Measurements from ENCODE around the gene GREB1.

The GREB1 gene

GRCh38 chr2:11579867-11580659, 46.2 kb downstream of the GREB1 start:
- no peak for DNase-seq (ENCODE audit: low read depth)

- DNase-seq (ENCODE audit: low read depth), result no peak
Measured at GRCh38 chr2:11580697-11581096, 46.9 kb downstream of the GREB1 start.

- DNase-seq (ENCODE audit: low read depth), result no peak
Measured at GRCh38 chr2:11581124-11581796, 47.4 kb downstream of the GREB1 start.

- DNase-seq (ENCODE audit: low read depth), result no peak
Measured at GRCh38 chr2:11581797-11582611, 48.2 kb downstream of the GREB1 start.

GRCh38 chr2:11582612-11582861, 48.7 kb downstream of the GREB1 start:
- DNase-seq (ENCODE audit: low read depth), result no peak

- DNase-seq (ENCODE audit: low read depth), result peak; percentile 45
Measured at GRCh38 chr2:11582862-11583752, 49.3 kb downstream of the GREB1 start.

GRCh38 chr2:11583840-11584524, 50.1 kb downstream of the GREB1 start:
- DNase-seq (ENCODE audit: low read depth), result peak; percentile 84

- DNase-seq (ENCODE audit: low read depth), result no peak
Measured at GRCh38 chr2:11584525-11585056, 50.7 kb downstream of the GREB1 start.

GRCh38 chr2:11585071-11585470, 51.2 kb downstream of the GREB1 start:
- no peak for DNase-seq (ENCODE audit: low read depth)

GRCh38 chr2:11588228-11589110, 54.6 kb downstream of the GREB1 start:
- DNase-seq (ENCODE audit: low read depth), result no peak

GRCh38 chr2:11589316-11589940, 55.6 kb downstream of the GREB1 start:
- no peak for DNase-seq (ENCODE audit: low read depth)

- no peak for DNase-seq (ENCODE audit: low read depth)
Measured at GRCh38 chr2:11590193-11590592, 56.3 kb downstream of the GREB1 start.

- DNase-seq (ENCODE audit: low read depth), result no peak
Measured at GRCh38 chr2:11591091-11591490, 57.2 kb downstream of the GREB1 start.

- DNase-seq (ENCODE audit: low read depth), result no peak
Measured at GRCh38 chr2:11592671-11593574, 59.1 kb downstream of the GREB1 start.

GRCh38 chr2:11596801-11597200, 63.0 kb downstream of the GREB1 start:
- DNase-seq (ENCODE audit: low read depth), result no peak

GRCh38 chr2:11597538-11598225, 63.8 kb downstream of the GREB1 start:
- DNase-seq (ENCODE audit: low read depth), result no peak

GRCh38 chr2:11598228-11598731, 64.4 kb downstream of the GREB1 start:
- DNase-seq (ENCODE audit: low read depth), result no peak

Measured in activated T-cell treated with anti-CD3 and anti-CD28 coated beads for 24 hours (primary cell).